ENCODE data around the gene NRL.

- no peak for TF ChIP-seq POLR2A (IDR thresholded peaks at IDR 0.05)
- no peak for TF ChIP-seq CTCF (IDR thresholded peaks at IDR 0.05)
Observed at GRCh38 chr14:24060984-24061913, 53.5 kb downstream of the NRL start.
